ENCODE data around the gene ST6GALNAC3.
A peak's percentile ranks its signal among the peaks of the same experiment; 100 is the strongest.
"Not testable (repeated sequence)": the region's sequence is repeated elsewhere in the genome, so short reads cannot be mapped to it uniquely, and the experiment has no call there.

Gene ST6GALNAC3

DNA sequence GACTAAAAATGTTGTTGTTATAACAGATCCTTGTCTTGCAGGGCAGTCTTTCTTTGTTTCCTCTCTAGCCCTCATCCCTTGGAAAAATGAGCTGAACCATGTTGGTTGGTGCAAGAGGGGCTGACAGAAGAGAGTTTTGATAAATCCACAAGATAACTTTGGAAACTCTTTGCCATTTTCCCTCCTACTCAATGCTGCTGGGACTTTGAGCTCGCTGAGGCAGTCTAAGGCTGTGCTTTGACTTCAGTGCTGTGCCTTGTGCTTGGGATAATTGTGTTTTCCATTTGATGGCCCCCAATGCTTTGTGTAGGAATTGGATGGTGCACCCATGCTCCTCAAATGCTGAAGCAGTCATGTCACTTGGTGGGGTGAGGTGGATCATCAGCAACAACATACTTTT lies 31.7 kb downstream of the ST6GALNAC3 start:
- DNase-seq (ENCODE audit: low read depth, low spot score), result no peak

DNA sequence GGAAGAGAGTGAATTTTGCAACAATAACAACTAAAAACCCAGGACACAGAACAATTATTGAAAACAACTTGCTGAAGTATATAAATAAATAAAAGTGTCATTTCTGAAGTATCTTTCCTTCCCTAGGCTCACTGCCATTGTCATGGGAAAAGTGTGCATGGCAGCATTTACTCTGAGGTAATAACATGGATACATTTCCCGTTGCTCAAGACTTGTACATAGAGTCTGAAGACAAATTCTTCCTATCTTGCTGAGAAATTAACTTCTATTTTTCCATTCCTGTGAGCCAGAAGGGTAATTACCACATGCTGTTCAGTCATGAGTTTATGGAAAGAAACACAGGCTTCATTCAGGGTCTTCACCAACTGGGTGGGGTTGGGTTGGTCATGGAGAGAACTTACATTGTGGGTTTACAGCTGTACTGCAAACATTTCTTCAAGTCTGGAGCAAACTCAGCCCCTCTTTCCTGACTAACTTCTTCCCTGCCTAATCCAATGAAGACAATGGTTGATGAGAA lies 32.2 kb downstream of the ST6GALNAC3 start:
- DNase-seq (ENCODE audit: low read depth, low spot score), result no peak

DNA sequence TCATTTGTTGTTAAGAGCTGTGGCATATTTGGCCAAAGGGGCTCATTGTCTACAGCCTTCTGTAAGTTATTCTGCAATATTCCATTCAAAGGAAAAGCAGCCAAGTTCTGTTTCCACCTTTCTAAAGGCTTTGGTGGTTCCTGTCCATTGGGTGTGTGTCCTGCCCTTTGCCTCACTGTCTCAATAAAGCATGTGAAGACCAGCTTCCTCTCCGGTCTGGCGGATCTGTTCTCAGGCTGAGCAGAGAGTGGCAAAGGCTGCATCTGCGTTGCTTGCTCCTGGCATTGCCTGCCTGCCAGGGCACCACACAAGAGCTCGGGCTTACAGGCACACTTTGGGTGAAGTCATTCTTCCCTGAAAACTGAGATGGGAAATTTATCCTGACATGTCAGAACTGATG lies 34.9 kb downstream of the ST6GALNAC3 start:
- no peak for DNase-seq (ENCODE audit: low read depth, low spot score)

DNA sequence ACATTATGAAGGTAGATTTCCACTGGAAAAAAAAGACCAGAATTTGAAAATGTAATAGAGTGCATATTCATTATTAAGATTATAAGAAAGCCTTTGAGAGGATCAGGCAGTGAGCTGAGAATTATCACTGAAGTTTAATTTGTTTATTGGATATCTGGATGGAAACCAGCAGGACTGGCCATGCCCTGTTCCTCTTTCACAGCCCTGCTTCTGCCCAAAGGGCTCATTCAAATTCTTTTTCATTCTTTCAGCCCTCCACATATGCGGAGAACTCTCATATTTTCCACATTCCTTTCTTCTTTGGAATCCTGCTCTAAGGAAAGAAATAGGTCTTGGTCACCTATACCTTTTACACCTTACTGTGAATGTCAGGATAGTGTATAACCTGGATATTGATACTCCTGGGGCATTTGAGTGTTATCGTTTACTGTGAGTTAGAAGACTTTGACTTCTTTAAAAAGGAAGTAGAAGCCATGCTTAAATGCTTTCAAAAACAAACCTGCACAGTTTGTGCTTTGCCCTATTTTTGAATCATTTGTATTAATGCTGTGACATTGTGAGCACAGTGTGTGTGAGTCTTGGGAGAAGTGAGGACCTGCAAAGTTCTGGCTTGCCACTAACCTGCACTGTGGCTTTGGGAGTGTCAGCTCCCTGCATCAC lies 35.5 kb downstream of the ST6GALNAC3 start:
- no peak for DNase-seq (ENCODE audit: low read depth, low spot score)

DNA sequence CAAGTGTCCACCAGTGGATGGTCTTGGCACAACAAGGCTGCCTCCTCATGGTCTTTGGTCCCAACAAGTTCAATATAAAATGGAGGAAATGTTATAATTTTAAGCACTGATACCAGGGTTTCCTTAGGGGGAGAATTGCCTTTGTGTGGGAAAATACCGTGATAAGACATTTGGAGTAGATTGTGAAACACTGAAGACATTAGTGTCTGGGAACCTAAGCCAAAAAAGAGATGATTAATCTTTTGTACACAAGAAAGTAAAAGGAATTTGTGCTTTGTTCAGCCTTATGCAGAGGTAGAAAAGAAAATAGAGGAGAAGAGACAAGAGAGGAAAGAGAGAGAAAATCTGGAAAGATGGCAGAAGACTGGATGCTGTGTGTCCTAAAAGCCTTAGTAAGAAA lies 36.1 kb downstream of the ST6GALNAC3 start:
- no peak for DNase-seq (ENCODE audit: low read depth, low spot score)

DNA sequence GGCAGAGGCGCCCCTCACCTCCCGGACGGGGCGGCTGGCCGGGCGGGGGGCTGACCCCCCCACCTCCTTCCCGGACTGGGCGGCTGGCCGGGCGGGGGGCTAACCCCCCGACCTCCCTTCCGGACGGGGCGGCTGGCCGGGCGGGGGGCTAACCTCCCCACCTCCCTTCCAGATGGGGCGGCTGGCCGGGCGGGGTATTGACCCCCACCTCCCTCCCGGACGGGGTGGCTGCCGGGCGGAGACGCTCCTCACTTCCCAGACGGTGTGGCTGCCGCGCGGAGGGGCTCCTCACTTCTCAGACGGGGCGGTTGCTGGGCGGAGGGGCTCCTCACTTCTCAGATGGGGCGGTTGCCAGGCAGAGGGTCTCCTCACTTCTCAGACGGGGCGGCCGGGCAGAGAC lies 37.8 kb downstream of the ST6GALNAC3 start:
- not testable (repeated sequence) for DNase-seq (ENCODE audit: low read depth, low spot score)

DNA sequence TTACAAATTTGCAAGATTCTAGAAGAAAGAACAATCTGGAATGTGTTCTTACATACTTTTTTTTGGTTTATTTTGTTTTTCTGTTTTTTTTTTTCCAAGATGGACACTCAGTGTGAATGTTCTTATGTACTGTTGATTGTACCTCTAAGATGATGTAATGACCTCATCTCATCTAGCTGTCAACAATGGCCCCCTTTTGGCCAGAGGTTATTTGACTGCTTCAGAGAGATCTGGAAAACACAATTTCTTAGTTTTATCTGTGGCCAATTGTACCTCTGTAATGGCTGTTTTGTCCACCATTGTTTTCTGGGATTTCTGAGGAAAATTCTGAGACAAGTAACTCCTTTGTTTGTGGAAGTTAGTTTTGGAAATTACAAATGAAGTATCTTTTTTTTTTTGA lies 38.9 kb downstream of the ST6GALNAC3 start:
- no peak for DNase-seq (ENCODE audit: low read depth, low spot score)

DNA sequence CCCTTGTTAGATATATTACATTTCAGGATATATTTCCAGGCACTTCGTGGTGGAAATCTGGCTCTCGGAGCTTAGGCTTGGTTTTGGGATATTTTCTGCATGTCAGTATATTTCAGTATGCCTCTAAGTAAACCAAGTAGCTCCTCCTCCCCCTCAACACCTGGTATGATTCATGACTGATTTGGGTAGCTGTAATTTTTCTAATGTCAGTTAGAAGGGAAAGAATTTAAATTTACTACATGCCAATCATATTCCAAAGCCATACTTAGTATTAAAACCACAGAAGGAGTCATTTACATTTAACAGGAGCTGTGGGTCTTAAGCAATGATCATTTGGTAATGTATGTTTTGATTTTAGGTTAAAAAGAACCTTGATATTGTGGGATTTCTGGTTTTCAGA lies 40.6 kb downstream of the ST6GALNAC3 start:
- DNase-seq (ENCODE audit: low read depth, low spot score), result no peak

DNA sequence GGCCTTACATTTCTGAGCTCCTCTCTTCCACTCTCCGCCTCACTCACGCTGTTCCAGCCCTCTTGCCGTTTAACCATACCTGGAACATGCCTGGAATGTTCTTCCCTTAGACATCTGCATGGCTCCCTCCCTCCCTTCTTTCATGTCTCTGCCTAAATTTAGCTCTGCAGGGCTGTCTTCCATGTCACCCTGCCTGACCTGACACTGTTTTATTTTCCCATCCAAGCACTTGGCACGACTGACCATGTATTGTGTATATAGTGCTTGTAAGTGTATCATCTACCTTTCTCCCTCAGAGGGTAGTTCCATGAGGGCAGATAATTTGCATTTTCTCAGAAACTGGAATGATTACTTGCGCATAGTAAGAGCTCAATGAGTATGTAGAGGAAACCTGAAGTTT lies 47.3 kb downstream of the ST6GALNAC3 start:
- DNase-seq (ENCODE audit: low read depth, low spot score), result no peak

DNA sequence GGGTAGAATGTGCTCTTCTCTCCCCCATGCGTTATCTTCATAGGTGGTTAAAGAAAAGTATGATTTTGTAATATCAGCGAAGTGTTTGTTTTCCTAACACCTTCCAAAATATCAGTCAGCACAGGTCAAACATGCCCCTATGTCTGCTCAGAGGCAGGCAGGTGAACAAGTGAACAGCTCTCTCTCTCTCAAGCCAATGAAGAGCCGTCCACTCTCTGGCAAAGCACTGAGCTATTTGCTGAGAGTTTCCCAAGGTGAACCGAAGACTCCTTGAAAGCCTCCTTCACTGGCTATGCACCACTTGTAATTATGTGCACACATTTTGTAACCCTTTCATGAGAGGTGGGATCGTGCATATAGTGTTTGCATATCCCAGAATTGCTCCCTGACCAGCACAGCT lies 47.7 kb downstream of the ST6GALNAC3 start:
- DNase-seq (ENCODE audit: low read depth, low spot score), result no peak

DNA sequence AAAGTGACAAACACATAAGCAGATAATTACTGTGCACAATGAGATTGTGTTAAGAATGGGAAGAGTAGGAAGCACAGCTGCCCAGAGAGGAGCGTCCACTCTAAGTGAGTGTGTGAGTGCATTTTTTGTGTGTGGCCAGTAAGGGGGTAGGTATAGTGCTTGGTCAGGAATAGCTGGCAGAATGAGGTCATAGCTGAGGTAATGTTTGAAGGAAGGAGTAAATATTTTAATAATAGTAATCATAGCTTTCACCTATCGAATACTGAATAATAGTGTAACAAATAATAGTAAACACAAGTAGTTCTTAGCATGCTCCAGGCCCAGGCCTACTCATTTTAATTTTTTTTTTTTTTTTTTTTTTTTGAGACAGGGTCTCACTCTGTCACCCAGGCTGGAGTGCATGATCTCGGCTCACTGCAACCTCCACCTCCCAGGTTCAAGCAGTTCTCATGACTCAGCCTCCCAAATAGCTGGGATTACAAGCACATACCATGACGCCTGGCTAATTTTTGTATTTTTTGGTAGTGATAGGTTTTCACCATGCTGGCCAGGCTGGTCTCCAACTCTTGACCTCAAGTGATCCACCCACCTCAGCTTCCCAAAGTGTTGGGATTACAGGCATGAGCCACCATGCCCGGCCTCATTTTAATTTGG lies 49.0 kb downstream of the ST6GALNAC3 start:
- not testable (repeated sequence) for DNase-seq (ENCODE audit: low read depth, low spot score)

DNA sequence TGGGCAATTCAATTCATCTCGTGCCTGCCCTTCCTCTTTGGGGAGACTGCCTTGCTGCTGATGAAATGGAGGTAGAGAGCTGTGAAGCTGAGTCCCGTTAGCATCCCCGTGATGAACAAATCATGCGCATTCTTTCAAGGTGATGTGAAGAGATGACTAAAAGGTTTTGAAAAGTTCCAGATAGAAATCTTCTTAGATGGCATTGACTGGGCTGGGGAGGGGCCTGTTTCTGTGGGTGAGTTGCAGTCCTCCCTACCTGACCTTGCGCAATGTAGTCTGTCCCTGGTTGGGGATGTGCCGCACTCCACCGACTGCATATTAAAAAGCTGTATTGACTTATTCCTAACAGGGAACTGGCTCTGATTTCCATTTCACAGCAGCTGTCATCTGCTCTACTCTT lies 49.6 kb downstream of the ST6GALNAC3 start:
- DNase-seq (ENCODE audit: low read depth, low spot score), result no peak

DNA sequence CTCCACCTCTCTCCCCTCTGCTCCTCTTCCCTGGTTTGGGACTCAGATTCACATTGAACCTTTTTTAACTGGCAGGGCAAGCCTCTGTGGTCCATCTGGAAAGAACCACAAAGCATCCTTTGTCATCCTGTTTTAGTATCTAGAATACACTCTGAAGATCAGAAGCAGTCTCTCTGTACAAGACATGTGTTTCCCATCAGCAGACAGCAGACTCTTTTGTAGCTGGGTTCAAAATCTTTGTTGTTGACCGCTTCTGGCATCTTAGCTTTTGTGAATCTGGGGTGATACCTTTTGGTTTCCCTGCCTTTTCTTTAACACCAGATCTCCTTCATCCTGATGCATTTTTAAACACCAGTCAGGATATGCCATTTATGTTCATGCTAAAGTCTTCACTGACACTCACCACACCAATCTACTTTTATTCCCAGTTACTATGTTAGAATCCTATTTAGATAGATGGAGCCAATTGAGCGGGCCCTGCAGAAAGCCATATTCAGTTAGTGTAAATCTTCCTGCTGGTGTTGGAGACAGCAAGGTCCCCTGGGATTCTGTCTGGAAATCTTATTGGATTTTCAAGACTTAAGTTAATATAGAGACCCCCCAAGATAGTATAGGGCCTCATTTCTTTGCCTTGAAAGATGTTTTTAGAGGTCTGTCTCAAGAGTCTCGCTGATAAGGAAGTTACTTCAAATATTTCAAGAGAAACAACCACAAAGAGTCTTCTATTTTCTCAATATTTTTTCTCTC lies 51.1 kb downstream of the ST6GALNAC3 start:
- no peak for DNase-seq (ENCODE audit: low read depth, low spot score)

DNA sequence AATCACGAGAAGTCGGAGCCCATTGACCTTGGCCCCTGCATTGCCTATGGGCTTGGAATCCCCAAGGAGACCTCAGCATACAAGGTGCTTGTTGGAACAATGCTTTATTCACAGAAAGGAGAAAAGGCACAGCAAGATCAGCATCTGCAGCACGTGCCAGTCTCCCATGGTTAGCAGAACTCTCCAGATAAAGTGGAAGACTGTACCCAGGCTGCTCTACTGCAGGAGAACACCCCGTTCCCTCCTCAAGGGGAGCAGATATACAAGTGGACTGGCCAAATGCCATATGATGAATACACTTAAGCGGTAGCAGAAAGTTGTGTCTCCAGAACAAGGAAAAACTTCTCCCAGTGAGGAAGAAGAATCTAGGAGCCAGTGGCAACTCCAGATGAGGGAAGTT lies 53.5 kb downstream of the ST6GALNAC3 start:
- DNase-seq (ENCODE audit: low read depth, low spot score), result no peak

DNA sequence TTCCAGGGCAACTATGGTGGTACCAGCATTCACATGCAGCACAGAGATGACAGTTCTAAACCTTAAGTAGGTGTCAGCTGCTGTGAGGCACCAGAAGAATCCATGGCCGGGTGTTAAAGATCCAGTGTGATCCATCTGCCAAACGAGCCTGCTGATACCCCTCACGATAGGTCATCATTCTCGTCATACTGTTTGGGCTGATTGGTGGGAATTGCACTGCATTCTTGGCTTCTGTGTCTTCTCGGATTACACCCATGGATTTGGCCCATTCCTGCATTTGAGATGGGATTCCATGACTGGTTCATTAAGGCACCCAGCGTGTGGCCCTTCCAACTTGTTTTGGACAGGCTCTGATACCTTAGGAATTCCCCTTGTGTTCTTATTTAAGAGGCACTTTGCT lies 55.2 kb downstream of the ST6GALNAC3 start:
- no peak for DNase-seq (ENCODE audit: low read depth, low spot score)

DNA sequence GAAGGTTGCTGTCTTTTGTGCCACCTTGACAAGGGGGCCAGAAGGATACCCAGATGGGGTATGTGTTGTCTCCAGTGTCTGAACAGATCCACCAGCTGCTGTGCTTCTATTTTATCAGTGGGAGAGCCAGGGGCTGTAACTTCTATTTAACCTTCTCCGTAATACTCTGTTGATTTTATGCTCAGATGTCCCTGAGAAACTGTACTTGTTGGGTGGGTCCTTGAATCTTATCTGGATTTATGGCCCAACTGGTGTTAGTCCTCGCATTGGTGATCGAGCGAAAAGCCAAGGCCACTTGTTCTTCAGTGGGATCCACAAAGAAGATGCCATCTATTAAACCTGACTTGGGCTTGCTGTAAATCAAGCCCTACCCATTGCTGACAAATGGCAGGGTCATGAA lies 56.4 kb downstream of the ST6GALNAC3 start:
- no peak for DNase-seq (ENCODE audit: low read depth, low spot score)

DNA sequence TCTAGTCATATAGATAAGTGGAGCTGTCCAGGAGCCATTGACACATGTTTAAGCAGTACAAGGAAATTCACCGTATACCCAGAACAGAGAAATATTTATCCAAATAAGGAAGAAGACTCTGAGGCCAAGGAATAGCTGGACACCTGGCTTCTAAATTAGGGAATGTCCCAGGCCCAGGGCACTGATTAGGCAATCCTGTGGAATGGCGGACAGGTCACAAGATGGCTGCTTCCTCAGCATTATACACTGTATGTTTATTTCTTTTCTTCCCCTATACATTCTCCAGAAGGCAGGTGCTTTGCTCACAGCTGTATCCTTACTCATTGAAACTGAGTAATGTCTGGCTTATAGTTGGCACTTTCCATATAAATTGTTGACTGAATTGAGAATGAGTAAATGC lies 59.4 kb downstream of the ST6GALNAC3 start:
- DNase-seq (ENCODE audit: low read depth, low spot score), result no peak

DNA sequence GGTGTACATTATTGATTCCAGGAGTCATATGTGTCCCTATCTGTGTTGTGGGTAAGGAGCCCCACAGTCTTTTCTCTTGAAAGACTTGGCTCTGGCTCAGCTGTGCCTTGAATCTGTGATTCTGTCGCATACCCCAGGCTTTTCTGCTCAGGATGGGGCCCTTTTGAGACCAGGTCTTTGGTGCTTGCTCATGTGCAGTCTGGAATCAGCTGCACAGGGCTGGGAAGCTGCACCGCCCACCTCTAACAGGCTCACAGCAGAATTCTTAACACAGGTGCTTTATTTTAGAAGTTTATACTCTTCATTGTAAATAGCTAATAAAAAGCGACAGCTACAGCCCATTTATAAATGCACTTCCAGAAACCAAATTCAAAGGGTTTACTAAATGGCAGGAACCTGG lies 61.3 kb downstream of the ST6GALNAC3 start:
- no peak for DNase-seq (ENCODE audit: low read depth, low spot score)

DNA sequence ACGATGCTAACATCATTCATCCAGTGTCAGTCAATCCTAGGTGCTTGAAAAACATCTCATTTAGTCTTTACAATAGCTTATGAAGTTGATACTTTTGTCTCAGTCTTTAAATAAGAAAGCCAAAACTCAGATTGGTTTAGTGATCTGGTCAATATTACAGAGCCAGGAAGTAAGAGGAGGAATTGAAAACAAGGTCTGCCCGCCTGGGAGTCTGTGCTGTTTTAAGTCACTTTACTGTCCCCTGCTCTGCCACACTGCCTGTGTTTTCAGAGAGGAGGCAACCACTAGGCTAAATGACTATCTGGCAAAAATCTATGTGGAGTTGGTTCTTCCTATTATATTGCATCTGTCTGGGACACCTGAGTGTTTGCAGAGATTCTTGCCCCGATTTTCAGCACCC lies 62.3 kb downstream of the ST6GALNAC3 start:
- DNase-seq (ENCODE audit: low read depth, low spot score), result no peak

DNA sequence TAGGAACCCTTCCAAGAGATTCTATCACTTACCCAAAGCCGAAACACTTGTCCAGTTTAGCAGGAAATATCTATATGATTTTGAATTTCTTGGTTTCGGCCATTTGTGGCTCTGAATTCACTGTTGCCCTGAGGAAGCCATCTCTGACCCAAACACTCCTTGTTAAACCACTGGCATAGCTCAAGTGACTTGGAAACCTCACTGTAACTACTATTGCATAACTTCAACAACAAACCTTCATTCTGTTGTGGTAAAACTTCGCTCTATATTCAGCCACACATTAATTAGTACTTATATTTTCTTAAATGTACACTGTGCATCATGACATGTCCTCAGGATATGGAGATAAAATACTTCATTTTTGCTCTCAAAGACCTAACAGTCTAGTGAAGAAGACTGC lies 63.2 kb downstream of the ST6GALNAC3 start:
- DNase-seq (ENCODE audit: low read depth, low spot score), result no peak

DNA sequence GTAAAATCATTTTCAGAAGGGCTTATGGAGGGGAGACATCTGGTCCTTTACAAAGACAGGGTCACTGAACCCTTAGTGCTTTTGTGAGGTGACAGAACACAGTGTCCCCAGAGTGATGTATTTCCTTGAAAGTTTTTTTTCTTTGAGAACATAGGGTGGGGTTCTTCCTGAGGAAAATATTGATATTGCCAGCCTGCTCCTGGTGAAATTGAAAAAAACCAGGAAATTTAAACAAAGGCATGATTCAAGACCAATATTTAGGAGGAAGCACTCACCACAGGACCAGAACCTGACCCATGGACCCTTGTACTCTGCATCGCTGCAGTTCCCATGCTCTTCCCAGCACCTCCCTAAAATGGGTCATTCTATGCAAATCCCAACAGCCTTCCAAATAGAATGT lies 63.7 kb downstream of the ST6GALNAC3 start:
- no peak for DNase-seq (ENCODE audit: low read depth, low spot score)

DNA sequence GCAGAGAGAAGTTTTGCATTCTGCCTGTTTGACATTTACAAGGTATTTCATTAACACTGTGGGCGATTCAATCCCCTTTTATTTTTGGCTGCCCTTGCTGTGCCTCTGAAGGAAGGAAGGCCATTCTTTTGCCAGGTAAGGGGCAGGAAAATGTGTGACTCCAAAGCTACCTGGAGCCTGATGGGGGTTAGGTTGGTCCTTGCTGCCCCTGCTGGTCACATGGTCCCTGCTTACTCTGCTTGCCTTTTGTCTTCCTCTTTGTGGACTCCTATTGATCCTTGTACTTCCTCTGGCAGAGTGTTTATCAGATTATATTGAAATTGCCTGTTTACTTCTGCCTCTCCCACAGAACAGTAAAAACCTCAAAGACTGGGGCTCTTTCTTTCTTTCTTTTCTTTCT lies 65.7 kb downstream of the ST6GALNAC3 start:
- no peak for DNase-seq (ENCODE audit: low read depth, low spot score)

DNA sequence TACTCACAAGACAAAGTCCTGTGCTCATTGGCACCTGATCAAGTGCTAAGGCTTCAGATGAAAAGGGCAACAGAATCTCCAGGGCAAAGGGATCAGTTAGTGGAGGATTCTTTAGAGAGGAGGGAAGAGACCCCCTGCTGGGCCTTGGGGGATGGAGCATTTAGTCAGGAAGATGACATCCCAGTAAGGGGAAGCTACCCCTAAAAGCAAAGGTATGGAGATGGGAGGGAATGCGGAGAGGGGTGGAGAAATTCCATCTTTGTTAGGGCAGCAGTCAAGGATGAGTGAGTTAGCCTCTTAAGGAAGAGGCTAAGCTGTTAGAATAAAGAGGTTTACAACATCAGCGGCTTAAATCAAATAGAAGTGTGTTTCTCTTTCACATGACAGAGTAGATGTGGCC lies 67.4 kb downstream of the ST6GALNAC3 start:
- peak; percentile 14 for DNase-seq (ENCODE audit: low read depth, low spot score)

Data from ELF-1 (cell line).